ENCODE measurements around the gene DOCK10. TPM values are rescaled to one million over a fixed set of nuclear protein-coding genes. Genes with fewer than 3 reads are reported as not detected.

DOCK10 gene
- total RNA-seq (2014; rRNA removed; shearing (Covaris generic); ENCODE audit: low replicate concordance), result 0.15 and 0.76 TPM in 2 replicates

DNA sequence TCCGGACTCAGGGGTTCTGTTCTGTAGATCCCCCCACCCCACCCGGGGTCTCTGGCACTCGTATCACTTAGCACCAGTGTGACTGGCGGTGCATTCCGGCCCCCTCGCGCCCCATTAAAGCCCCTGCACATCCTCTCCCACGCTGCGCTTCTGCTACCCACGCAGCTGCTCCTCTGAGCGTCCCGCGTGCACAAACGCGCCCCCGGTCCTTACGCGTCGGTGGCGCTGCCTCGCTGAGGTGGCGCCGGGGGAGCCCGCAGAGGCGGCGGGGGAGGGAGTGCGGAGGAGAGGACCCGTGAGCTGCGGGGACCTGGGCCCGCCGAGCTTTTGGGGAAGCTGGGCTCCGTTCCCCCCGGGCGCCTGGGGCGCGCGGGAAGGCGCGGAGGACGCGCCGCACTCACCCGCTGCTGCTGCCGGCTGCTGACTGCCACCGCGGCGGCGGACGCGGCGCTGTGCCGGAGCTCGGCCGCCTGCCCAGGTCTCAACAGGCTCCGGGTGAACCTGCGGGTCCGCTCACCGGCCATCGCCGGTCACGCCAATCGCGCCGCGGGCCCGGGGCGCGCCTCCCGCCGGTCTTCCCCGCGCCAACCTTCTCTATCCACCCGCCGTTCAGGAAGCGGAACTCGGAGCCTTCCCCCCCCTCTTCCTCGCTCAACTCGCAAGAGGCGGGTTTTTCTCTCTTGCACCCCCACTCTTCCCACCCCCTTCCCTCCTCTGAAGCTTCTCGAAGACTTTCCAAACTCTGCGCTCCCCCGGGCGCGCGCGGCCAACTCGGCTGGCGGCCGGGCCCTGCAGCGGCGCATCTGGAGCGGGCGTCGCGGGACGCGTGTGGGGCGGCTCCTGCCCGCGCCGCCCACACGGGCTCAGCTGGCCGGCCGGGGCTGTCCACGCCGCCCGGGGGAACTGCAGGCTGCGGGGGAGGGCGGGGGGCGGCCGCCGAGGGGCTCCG is at the start of gene DOCK10:
DOCK10 (minus strand) TSS at position 618 of the 949 bp plus-strand sequence; CDS start at position 524, 94 bp downstream.
- peaks cover 3% of the 10 kb centered on the region; the same call in 1 of the 2 replicates for H3K4me1 ChIP-seq (ENCODE audit: low read length)
- no peak within 1 kb of the TSS for H3K9ac ChIP-seq (ENCODE audit: low read length)
- no peaks in the 10 kb centered on the region for H3K36me3 ChIP-seq (ENCODE audit: insufficient read depth, low read length)
- DNase-seq, result no peak
- no peak within 1 kb of the TSS for H3K27ac ChIP-seq (ENCODE audit: low read length)
- H3K27me3 ChIP-seq (ENCODE audit: low read length), result no peaks in the 10 kb centered on the region
- no peaks in the 10 kb centered on the region for H4K20me1 ChIP-seq (ENCODE audit: insufficient read depth, low read depth, low read length)
- no peaks in the 10 kb centered on the region for H3K9me2 ChIP-seq (replicated peaks; ENCODE audit: insufficient read depth, low read length)
- no peaks in the 10 kb centered on the region for H3K9me3 ChIP-seq (ENCODE audit: low read length)
- peak within 1 kb of the TSS; percentile 19 for H3K4me2 ChIP-seq (ENCODE audit: low read depth, low read length, poor library complexity, severe bottlenecking)
- no peak within 1 kb of the TSS for H2AFZ ChIP-seq (ENCODE audit: low read length)
- H3K4me3 ChIP-seq (ENCODE audit: low read length), result peak within 1 kb of the TSS; percentile 16; the same call in 1 of the 2 replicates
- no peaks in the 10 kb centered on the region for H3K79me2 ChIP-seq (ENCODE audit: low read length)

DNA sequence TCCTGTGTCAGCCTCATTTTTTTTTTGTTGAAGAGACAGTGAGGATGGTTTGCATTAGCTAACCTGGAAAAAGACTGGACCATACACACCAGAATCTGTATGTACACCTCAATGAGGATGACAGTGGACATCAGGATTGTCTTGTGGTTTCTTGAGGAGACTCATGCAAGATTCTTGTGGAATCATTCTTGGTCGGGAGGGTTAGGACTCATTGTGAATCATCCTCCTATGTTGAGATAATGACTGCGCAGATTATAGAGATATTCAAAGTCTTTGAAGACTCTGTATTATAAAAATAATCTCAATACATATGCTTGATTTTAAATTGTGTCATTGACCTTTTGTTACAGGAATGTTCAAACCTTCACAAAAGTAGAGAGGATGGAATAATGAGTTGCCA is 49.1 kb upstream of the DOCK10 start:
- Histone ChIP-seq H3K9me2 (replicated peaks; ENCODE audit: insufficient read depth, low read length) (no peaks in the 10 kb centered on the region), H3K36me3 (ENCODE audit: insufficient read depth, low read length) (no peaks in the 10 kb centered on the region), H3K79me2 (ENCODE audit: low read length) (no peaks in the 10 kb centered on the region), H3K27me3 (ENCODE audit: low read length) (no peaks in the 10 kb centered on the region), H4K20me1 (ENCODE audit: insufficient read depth, low read depth, low read length) (no peaks in the 10 kb centered on the region), H2AFZ (ENCODE audit: low read length) (no peak overlapping the region), H3K9me3 (ENCODE audit: low read length) (no peaks in the 10 kb centered on the region), H3K4me3 (ENCODE audit: low read length) (no peak overlapping the region), H3K4me2 (ENCODE audit: low read depth, low read length, poor library complexity, severe bottlenecking) (no peak overlapping the region), H3K27ac (ENCODE audit: low read length) (no peak overlapping the region), H3K4me1 (ENCODE audit: low read length) (no peaks in the 10 kb centered on the region), H3K9ac (ENCODE audit: low read length) (no peak overlapping the region)
- no peak for DNase-seq

DNA sequence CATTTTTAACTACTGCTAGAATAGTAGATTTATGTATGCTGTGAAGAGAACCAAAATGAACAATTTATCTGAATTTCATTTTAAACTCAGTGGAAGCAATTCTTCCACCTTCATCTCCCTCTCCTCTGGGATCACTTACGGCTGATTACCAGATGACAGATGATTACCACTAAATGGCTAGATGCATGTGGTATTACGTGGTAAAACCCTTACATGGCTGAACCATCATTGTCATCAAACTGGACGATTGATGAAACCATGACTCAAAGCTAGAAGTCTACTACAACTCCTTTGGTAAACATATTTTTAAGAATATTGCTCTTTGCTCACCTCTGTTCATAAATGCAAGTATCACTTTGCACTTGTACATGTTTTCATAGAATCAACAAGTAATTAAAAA is 48.5 kb upstream of the DOCK10 start:
- Histone ChIP-seq H3K9ac (ENCODE audit: low read length) (no peak overlapping the region), H2AFZ (ENCODE audit: low read length) (no peak overlapping the region), H3K27me3 (ENCODE audit: low read length) (no peaks in the 10 kb centered on the region), H3K79me2 (ENCODE audit: low read length) (no peaks in the 10 kb centered on the region), H3K27ac (ENCODE audit: low read length) (no peak overlapping the region), H3K4me3 (ENCODE audit: low read length) (no peak overlapping the region), H3K4me2 (ENCODE audit: low read depth, low read length, poor library complexity, severe bottlenecking) (no peak overlapping the region), H3K9me2 (replicated peaks; ENCODE audit: insufficient read depth, low read length) (no peaks in the 10 kb centered on the region), H3K9me3 (ENCODE audit: low read length) (no peaks in the 10 kb centered on the region), H4K20me1 (ENCODE audit: insufficient read depth, low read depth, low read length) (no peaks in the 10 kb centered on the region), H3K36me3 (ENCODE audit: insufficient read depth, low read length) (no peaks in the 10 kb centered on the region), H3K4me1 (ENCODE audit: low read length) (no peaks in the 10 kb centered on the region)
- DNase-seq, result no peak

DNA sequence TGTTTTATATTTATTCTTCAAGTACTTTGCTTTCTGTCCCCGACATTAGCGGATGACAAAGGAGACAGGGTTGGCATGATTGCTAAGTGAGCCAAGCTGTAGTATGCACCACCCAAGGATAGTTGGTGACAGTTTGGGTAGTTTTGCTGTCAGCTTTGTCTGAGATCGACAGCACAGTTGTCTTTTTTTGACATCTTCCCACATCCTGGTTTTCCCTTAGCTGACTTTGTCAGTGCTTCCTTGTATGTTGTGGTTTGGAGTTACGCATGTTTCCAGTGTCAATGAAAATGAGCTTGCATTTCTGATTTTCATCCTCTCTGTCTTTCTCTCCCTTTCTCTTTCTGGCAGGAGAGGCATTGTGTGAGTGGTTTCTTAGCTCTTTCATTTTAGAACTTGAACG is 44.6 kb upstream of the DOCK10 start:
- H3K9ac ChIP-seq (ENCODE audit: low read length), result no peak overlapping the region
- DNase-seq, result no peak
- H3K79me2 ChIP-seq (ENCODE audit: low read length), result no peaks in the 10 kb centered on the region
- H3K9me2 ChIP-seq (replicated peaks; ENCODE audit: insufficient read depth, low read length), result no peaks in the 10 kb centered on the region
- no peaks in the 10 kb centered on the region for H3K27me3 ChIP-seq (ENCODE audit: low read length)
- no peaks in the 10 kb centered on the region for H3K36me3 ChIP-seq (ENCODE audit: insufficient read depth, low read length)
- no peak overlapping the region for H3K4me3 ChIP-seq (ENCODE audit: low read length)
- no peak overlapping the region for H3K27ac ChIP-seq (ENCODE audit: low read length)
- H4K20me1 ChIP-seq (ENCODE audit: insufficient read depth, low read depth, low read length), result no peaks in the 10 kb centered on the region
- H2AFZ ChIP-seq (ENCODE audit: low read length), result no peak overlapping the region
- H3K4me2 ChIP-seq (ENCODE audit: low read depth, low read length, poor library complexity, severe bottlenecking), result no peak overlapping the region
- H3K9me3 ChIP-seq (ENCODE audit: low read length), result no peaks in the 10 kb centered on the region
- H3K4me1 ChIP-seq (ENCODE audit: low read length), result no peaks in the 10 kb centered on the region

DNA sequence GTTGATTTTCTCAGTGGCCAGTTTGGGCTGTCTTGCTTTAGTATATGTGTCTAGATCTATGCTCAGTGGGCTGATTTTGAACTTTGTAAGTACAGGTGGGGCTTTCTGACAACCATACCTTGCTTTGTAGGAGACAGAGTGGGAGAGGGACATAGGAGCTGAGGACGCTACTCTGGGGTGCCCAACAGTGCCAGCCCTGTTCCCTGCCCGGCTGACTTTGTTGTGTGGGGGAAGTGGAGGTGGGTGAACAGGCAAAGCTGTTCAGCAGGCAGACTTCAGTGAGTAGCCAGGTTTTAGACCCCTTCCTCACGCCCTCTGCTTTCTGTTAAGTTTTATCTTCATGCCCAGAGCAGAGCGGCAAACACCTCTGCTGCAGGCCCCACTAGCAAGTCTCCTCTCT is 44.2 kb upstream of the DOCK10 start:
- Histone ChIP-seq H3K9ac (ENCODE audit: low read length) (no peak overlapping the region), H4K20me1 (ENCODE audit: insufficient read depth, low read depth, low read length) (no peaks in the 10 kb centered on the region), H3K4me2 (ENCODE audit: low read depth, low read length, poor library complexity, severe bottlenecking) (no peak overlapping the region), H3K27ac (ENCODE audit: low read length) (no peak overlapping the region), H3K27me3 (ENCODE audit: low read length) (no peaks in the 10 kb centered on the region), H3K79me2 (ENCODE audit: low read length) (no peaks in the 10 kb centered on the region), H3K4me3 (ENCODE audit: low read length) (no peak overlapping the region), H2AFZ (ENCODE audit: low read length) (no peak overlapping the region), H3K9me2 (replicated peaks; ENCODE audit: insufficient read depth, low read length) (no peaks in the 10 kb centered on the region), H3K9me3 (ENCODE audit: low read length) (no peaks in the 10 kb centered on the region), H3K4me1 (ENCODE audit: low read length) (no peaks in the 10 kb centered on the region), H3K36me3 (ENCODE audit: insufficient read depth, low read length) (no peaks in the 10 kb centered on the region)
- no peak for DNase-seq

DNA sequence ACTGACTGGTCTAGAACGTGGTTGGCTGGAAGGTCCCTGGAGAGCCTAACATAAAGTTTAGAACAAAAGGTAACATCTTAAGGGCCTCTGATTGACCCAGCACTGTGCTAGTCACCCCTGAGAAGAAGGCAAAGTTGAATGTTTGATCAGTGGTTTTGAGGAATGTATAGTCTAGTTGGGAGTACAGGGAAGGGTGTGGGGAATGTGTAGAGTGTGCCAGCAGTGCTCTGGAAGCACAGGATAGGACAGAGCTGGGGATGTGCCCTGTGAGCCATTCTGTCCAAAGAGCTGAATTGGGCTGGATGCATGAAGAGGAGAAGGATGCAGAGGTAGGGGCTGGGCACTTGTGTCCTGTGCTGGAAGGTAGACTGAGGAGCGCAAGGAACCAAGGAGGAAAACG is 41.0 kb upstream of the DOCK10 start:
- DNase-seq, result no peak
- H2AFZ ChIP-seq (ENCODE audit: low read length), result no peak overlapping the region
- H3K4me1 ChIP-seq (ENCODE audit: low read length), result no peaks in the 10 kb centered on the region
- no peaks in the 10 kb centered on the region for H3K9me3 ChIP-seq (ENCODE audit: low read length)
- no peak overlapping the region for H3K9ac ChIP-seq (ENCODE audit: low read length)
- no peaks in the 10 kb centered on the region for H3K9me2 ChIP-seq (replicated peaks; ENCODE audit: insufficient read depth, low read length)
- no peaks in the 10 kb centered on the region for H3K27me3 ChIP-seq (ENCODE audit: low read length)
- no peaks in the 10 kb centered on the region for H4K20me1 ChIP-seq (ENCODE audit: insufficient read depth, low read depth, low read length)
- H3K79me2 ChIP-seq (ENCODE audit: low read length), result no peaks in the 10 kb centered on the region
- H3K4me3 ChIP-seq (ENCODE audit: low read length), result no peak overlapping the region
- H3K36me3 ChIP-seq (ENCODE audit: insufficient read depth, low read length), result no peaks in the 10 kb centered on the region
- no peak overlapping the region for H3K27ac ChIP-seq (ENCODE audit: low read length)
- H3K4me2 ChIP-seq (ENCODE audit: low read depth, low read length, poor library complexity, severe bottlenecking), result no peak overlapping the region

DNA sequence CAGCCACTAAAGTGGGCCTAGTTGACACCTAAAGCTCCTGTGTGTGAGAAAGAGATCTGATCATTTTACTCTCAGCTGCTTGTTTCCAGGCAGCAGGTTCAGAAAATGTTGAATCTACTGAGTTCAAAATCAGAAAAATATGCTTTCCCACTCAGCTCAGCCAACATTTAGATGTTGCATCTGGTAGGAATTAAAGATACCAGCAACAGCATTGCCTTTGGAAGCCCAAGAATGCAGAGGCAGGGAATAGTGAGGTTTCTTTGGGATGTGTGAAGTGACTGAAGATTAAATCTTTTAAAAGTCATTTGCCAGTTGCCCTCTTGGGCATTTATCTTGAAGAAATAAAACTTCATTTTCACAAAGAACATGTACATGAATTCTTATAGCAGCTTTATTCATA is 33.9 kb upstream of the DOCK10 start:
- Histone ChIP-seq H3K9ac (ENCODE audit: low read length) (no peak overlapping the region), H3K36me3 (ENCODE audit: insufficient read depth, low read length) (no peaks in the 10 kb centered on the region), H3K27ac (ENCODE audit: low read length) (no peak overlapping the region), H3K9me3 (ENCODE audit: low read length) (no peaks in the 10 kb centered on the region), H3K9me2 (replicated peaks; ENCODE audit: insufficient read depth, low read length) (no peaks in the 10 kb centered on the region), H3K4me1 (ENCODE audit: low read length) (no peaks in the 10 kb centered on the region), H3K4me2 (ENCODE audit: low read depth, low read length, poor library complexity, severe bottlenecking) (no peak overlapping the region), H4K20me1 (ENCODE audit: insufficient read depth, low read depth, low read length) (no peaks in the 10 kb centered on the region), H2AFZ (ENCODE audit: low read length) (no peak overlapping the region), H3K4me3 (ENCODE audit: low read length) (no peak overlapping the region), H3K79me2 (ENCODE audit: low read length) (no peaks in the 10 kb centered on the region), H3K27me3 (ENCODE audit: low read length) (no peaks in the 10 kb centered on the region)
- no peak for DNase-seq

DNA sequence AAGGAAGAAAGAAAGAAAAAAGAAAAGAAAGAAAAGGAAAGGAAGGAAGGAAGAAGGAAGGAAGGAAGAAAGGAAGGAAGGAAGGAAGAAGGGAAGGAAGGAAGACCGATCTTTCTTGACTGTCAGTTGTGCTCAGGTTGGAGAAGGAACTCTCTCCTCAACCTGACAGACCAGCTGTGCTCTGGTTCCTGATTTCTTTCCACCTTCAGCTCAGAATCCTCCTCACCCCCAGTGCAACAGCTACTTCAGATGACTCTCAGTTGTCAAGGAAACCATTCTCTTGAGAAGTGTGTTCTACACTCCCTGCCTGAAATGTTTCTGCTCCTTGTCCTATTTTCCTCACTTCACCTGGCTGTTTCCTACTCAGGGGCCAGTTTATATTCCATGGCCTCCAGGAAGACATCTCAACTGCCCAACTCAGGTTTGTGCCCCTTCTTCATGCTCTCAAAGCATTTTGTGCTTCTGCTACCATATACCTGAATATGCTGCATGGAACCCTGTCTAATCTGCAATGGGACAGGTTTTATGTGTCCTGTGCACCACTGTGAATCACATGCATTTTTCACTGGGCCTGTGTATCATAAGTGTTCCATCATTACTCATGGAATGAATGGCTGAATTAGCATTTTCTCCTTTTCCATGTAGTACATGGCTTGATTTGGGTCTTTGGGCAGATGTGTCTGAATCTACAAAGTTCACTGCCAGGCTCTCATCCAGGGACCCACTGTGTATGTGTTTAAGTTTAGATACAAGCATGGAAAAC is 32.8 kb upstream of the DOCK10 start:
- Histone ChIP-seq H3K4me2 (ENCODE audit: low read depth, low read length, poor library complexity, severe bottlenecking) (no peak overlapping the region), H3K4me1 (ENCODE audit: low read length) (no peaks in the 10 kb centered on the region), H3K9me2 (replicated peaks; ENCODE audit: insufficient read depth, low read length) (no peaks in the 10 kb centered on the region), H3K36me3 (ENCODE audit: insufficient read depth, low read length) (no peaks in the 10 kb centered on the region), H3K27ac (ENCODE audit: low read length) (no peak overlapping the region), H2AFZ (ENCODE audit: low read length) (no peak overlapping the region), H3K9me3 (ENCODE audit: low read length) (no peaks in the 10 kb centered on the region), H3K27me3 (ENCODE audit: low read length) (no peaks in the 10 kb centered on the region), H3K79me2 (ENCODE audit: low read length) (no peaks in the 10 kb centered on the region), H3K4me3 (ENCODE audit: low read length) (no peak overlapping the region), H4K20me1 (ENCODE audit: insufficient read depth, low read depth, low read length) (no peaks in the 10 kb centered on the region), H3K9ac (ENCODE audit: low read length) (no peak overlapping the region)
- no peak for DNase-seq

Measured in Karpas-422 (cell line).